NCI-H146 (cell line): Measurements from ENCODE around the gene HEXA.
"Not testable (repeated sequence)": the region's sequence is repeated elsewhere in the genome, so short reads cannot be mapped to it uniquely, and the experiment has no call there.

ENCODE experiments used
- DNase-seq: peaks from one replicate; lab custom pipeline; 2025; lab: John Stamatoyannopoulos, UW

Gene HEXA

GRCh38 chr15:72375846-72376581, at the start of gene HEXA:
TSS of gene HEXA (minus strand) at chr15:72376014. CDS start at chr15:72375972, 42 bp downstream.
- DNase-seq, result peak; percentile 95

GRCh38 chr15:72423256-72423655, 47.4 kb upstream of the HEXA start:
- no peak for DNase-seq

- DNase-seq, result no peak
Observed at GRCh38 chr15:72421484-72421883, 45.7 kb upstream of the HEXA start.

GRCh38 chr15:72420576-72420975, 44.8 kb upstream of the HEXA start:
- no peak for DNase-seq

- not testable (repeated sequence) for DNase-seq
Observed at GRCh38 chr15:72419768-72420167, 44.0 kb upstream of the HEXA start.

- DNase-seq, result no peak
Observed at GRCh38 chr15:72415304-72415703, 39.5 kb upstream of the HEXA start.

GRCh38 chr15:72413337-72413736, 37.5 kb upstream of the HEXA start:
- not testable (repeated sequence) for DNase-seq

- DNase-seq, result no peak
Observed at GRCh38 chr15:72411544-72411943, 35.7 kb upstream of the HEXA start.

- no peak for DNase-seq
Observed at GRCh38 chr15:72411111-72411510, 35.3 kb upstream of the HEXA start.

- no peak for DNase-seq
Observed at GRCh38 chr15:72406936-72407335, 31.1 kb upstream of the HEXA start.

GRCh38 chr15:72404841-72405240, 29.0 kb upstream of the HEXA start:
- no peak for DNase-seq

GRCh38 chr15:72404356-72404755, 28.5 kb upstream of the HEXA start:
- DNase-seq, result no peak

GRCh38 chr15:72402726-72403125, 26.9 kb upstream of the HEXA start:
- no peak for DNase-seq

GRCh38 chr15:72398648-72399047, 22.8 kb upstream of the HEXA start:
- DNase-seq, result no peak

GRCh38 chr15:72397796-72398588, 22.2 kb upstream of the HEXA start, which contains the start of gene TMEM202:
TSS of gene TMEM202 (plus strand) at chr15:72398305. CDS start at chr15:72398327, 22 bp downstream.
- DNase-seq, result no peak

GRCh38 chr15:72396331-72396730, 20.5 kb upstream of the HEXA start:
- not testable (repeated sequence) for DNase-seq

GRCh38 chr15:72389231-72389630, 13.4 kb upstream of the HEXA start:
- no peak for DNase-seq

- no peak for DNase-seq
Observed at GRCh38 chr15:72387741-72388140, 11.9 kb upstream of the HEXA start.

GRCh38 chr15:72382146-72382545, 6.3 kb upstream of the HEXA start:
- DNase-seq, result no peak

GRCh38 chr15:72380743-72381142, 4.9 kb upstream of the HEXA start:
- no peak for DNase-seq

- DNase-seq, result no peak
Observed at GRCh38 chr15:72379856-72380430, 4.1 kb upstream of the HEXA start.

GRCh38 chr15:72379106-72379505, 3.3 kb upstream of the HEXA start:
- DNase-seq, result not testable (repeated sequence)

GRCh38 chr15:72377331-72377730, 1.5 kb upstream of the HEXA start:
- no peak for DNase-seq
